WTC11 (cell line): ENCODE results near the gene NCKAP5L.

Experiments used
- CREM ChIP-seq: sonication (generic); formaldehyde crosslinking; IDR thresholded peaks from 2 replicates; pipeline ENCODE4 v1.8.1; 2022; ENCODE audit warnings: mild to moderate bottlenecking, missing genetic modification reagents, moderate library complexity
- NFE2L1 ChIP-seq: sonication (generic); formaldehyde crosslinking; IDR thresholded peaks from 2 replicates; pipeline ENCODE4 v1.8.1; 2023; ENCODE audit warnings: missing genetic modification reagents
- NFYB ChIP-seq: sonication (generic); formaldehyde crosslinking; conservative IDR thresholded peaks from 2 replicates; pipeline ENCODE4 v1.8.0; 2022; ENCODE audit warnings: low read depth, missing genetic modification reagents
- NR2C2 ChIP-seq: sonication (generic); formaldehyde crosslinking; IDR thresholded peaks from 2 replicates; pipeline ENCODE4 v1.8.0; 2022; ENCODE audit warnings: mild to moderate bottlenecking, missing genetic modification reagents
- ZNF317 ChIP-seq: sonication (generic); formaldehyde crosslinking; IDR thresholded peaks from 2 replicates; pipeline ENCODE4 v1.8.1; 2023; ENCODE audit warnings: low read depth, mild to moderate bottlenecking, moderate library complexity, missing genetic modification reagents, borderline replicate concordance
- TF ChIP-seq, protein P1 (sequence below): sonication (generic); formaldehyde crosslinking; IDR thresholded peaks from 2 replicates; pipeline ENCODE4 v1.8.1; 2022; ENCODE audit warnings: low read depth, missing genetic modification reagents, borderline replicate concordance
- TF ChIP-seq, protein P2 (sequence below): fragments of 200-600 bp; IDR thresholded peaks from 2 replicates; pipeline ENCODE4 v1.8.0; 2022; ENCODE audit warnings: antibody characterized with exemption
- TF ChIP-seq, protein P3 (sequence below): sonication (generic); formaldehyde crosslinking; IDR thresholded peaks from 2 replicates; pipeline ENCODE4 v1.8.1; 2022; ENCODE audit warnings: low read depth, mild to moderate bottlenecking, moderate library complexity, missing genetic modification reagents, borderline replicate concordance
- TF ChIP-seq, protein P4 (sequence below): sonication (generic); formaldehyde crosslinking; IDR thresholded peaks from 2 replicates; pipeline ENCODE4 v1.8.0; 2022; ENCODE audit warnings: mild to moderate bottlenecking, missing genetic modification reagents

DNA sequence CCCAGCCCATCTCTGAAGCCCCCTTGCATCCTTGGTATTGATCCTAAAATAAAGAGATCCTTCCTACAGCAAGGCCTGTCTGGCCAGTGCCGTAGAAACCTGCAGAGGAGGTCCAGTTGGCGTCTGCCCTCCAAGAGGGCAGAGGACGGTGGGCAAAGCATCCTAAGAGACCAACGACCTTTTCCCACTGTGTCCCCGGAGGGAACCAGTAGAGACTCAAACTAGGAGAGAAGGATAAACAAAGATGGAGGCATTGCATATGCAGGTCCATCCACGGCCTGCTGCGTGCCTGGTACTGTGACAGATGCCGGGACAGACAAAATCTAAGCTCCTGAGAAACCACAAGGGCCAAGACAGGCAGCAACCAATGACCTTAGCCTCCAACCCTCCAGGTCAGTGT is 3.8 kb downstream of the NCKAP5L start:
- TF ChIP-seq NFE2L1 (CRISPR knock-in tag) (no peak), NR2C2 (CRISPR knock-in tag) (no peak), NFYB (no peak), ZNF317 (CRISPR knock-in tag) (no peak), CREM (no peak)
- TF ChIP-seq, protein P1, sequence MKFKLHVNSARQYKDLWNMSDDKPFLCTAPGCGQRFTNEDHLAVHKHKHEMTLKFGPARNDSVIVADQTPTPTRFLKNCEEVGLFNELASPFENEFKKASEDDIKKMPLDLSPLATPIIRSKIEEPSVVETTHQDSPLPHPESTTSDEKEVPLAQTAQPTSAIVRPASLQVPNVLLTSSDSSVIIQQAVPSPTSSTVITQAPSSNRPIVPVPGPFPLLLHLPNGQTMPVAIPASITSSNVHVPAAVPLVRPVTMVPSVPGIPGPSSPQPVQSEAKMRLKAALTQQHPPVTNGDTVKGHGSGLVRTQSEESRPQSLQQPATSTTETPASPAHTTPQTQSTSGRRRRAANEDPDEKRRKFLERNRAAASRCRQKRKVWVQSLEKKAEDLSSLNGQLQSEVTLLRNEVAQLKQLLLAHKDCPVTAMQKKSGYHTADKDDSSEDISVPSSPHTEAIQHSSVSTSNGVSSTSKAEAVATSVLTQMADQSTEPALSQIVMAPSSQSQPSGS: no peak
- TF ChIP-seq, protein P2, sequence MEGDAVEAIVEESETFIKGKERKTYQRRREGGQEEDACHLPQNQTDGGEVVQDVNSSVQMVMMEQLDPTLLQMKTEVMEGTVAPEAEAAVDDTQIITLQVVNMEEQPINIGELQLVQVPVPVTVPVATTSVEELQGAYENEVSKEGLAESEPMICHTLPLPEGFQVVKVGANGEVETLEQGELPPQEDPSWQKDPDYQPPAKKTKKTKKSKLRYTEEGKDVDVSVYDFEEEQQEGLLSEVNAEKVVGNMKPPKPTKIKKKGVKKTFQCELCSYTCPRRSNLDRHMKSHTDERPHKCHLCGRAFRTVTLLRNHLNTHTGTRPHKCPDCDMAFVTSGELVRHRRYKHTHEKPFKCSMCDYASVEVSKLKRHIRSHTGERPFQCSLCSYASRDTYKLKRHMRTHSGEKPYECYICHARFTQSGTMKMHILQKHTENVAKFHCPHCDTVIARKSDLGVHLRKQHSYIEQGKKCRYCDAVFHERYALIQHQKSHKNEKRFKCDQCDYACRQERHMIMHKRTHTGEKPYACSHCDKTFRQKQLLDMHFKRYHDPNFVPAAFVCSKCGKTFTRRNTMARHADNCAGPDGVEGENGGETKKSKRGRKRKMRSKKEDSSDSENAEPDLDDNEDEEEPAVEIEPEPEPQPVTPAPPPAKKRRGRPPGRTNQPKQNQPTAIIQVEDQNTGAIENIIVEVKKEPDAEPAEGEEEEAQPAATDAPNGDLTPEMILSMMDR: no peak
- TF ChIP-seq, protein P3, sequence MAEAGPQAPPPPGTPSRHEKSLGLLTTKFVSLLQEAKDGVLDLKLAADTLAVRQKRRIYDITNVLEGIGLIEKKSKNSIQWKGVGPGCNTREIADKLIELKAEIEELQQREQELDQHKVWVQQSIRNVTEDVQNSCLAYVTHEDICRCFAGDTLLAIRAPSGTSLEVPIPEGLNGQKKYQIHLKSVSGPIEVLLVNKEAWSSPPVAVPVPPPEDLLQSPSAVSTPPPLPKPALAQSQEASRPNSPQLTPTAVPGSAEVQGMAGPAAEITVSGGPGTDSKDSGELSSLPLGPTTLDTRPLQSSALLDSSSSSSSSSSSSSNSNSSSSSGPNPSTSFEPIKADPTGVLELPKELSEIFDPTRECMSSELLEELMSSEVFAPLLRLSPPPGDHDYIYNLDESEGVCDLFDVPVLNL (CRISPR knock-in tag): no peak
- TF ChIP-seq, protein P4, sequence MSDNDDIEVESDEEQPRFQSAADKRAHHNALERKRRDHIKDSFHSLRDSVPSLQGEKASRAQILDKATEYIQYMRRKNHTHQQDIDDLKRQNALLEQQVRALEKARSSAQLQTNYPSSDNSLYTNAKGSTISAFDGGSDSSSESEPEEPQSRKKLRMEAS (CRISPR knock-in tag): no peak
